HCT116 (cell line): ENCODE data around the gene RGP1. TPM values are rescaled to one million over a fixed set of nuclear protein-coding genes. Genes with fewer than 3 reads are reported as not detected.

Experiments used
- ATAC-seq: fragments of 200-7000 bp; cut with Tn5 transposase; 2 replicates; pipeline ENCODE4 v1.9.1; 2020; ENCODE audit warnings: mild to moderate bottlenecking, moderate library complexity
- BruUV-seq: library from RNA; stranded (reverse); fragments of 400-500 nt; replicated peaks from 2 replicates; lab custom pipeline; 2021; lab: Mats Ljungman, UMichigan
- CTCF ChIA-PET: fragments of 300-600 bp; sonication (Branson Sonifier 250); formaldehyde crosslinking; loops from one replicate; lab custom pipeline; 2021; ENCODE audit warnings: antibody characterized with exemption; lab: Charles Lee
- POLR2A ChIA-PET: fragments of 300-600, 350-600 bp; sonication (Branson Sonifier 250); formaldehyde crosslinking; loops from one replicate; lab custom pipeline; 2021; ENCODE audit warnings: antibody characterized with exemption; lab: Charles Lee
- RAD21 ChIA-PET, 2 experiments: fragments of 300-600 bp; sonication (Branson Sonifier 250); formaldehyde crosslinking; loops; one replicate each; lab custom pipeline; 2023; ENCODE audit warnings: low total read pairs in 2 of 2; ENCODE audit not compliant: uncharacterized antibody in 2 of 2, unreplicated experiment in 2 of 2, low non-redundant PET in 1 of 2; lab: Charles Lee
- DNase-seq: peaks from one replicate; pipeline ENCODE4 v3.0.0-alpha.2; 2010; ENCODE audit warnings: low read depth, low spot score
- H2AFZ ChIP-seq: fragments of 200-600 bp; shearing (Covaris generic), sonication (generic); 2 replicates; pipeline ENCODE4 v1.6.1; 2017; ENCODE audit warnings: low read depth, mixed run types, mixed read lengths, antibody characterized with exemption, low read length; ENCODE audit not compliant: poor library complexity, severe bottlenecking
- H3K27ac ChIP-seq: 2 replicates; pipeline ENCODE4 v1.5.1; 2012; ENCODE audit warnings: low read depth, low read length
- H3K27me3 ChIP-seq: fragments of 200-600 bp; sonication (generic); 2 replicates; pipeline ENCODE4 v1.6.1; 2016; ENCODE audit warnings: mixed run types, low read length, mixed read lengths; ENCODE audit not compliant: insufficient read depth
- H3K36me3 ChIP-seq, 2 experiments: fragments of 200-500 bp in 1 of 2; fragments of 200-600 bp in 1 of 2; sonication (Bioruptor generic) in 1 of 2; sonication (generic) in 1 of 2; 2 replicates each; pipeline versions ENCODE4 v1.5.1 to v1.6.1; 2014 to 2016; ENCODE audit warnings: low read length in 2 of 2, inconsistent platforms in 1 of 2, mixed read lengths in 1 of 2, mixed run types in 1 of 2; ENCODE audit not compliant: insufficient read depth in 2 of 2, control insufficient read depth in 1 of 2
- H3K4me1 ChIP-seq, 2 experiments: fragments of 200-600 bp in 1 of 2; sonication (generic) in 1 of 2; 2 replicates each; pipeline versions ENCODE4 v1.5.1 to v1.6.1; 2012 to 2017; ENCODE audit warnings: low read length in 2 of 2, inconsistent platforms in 1 of 2, mild to moderate bottlenecking in 1 of 2, mixed read lengths in 1 of 2, mixed run types in 1 of 2, moderate library complexity in 1 of 2; ENCODE audit not compliant: insufficient read depth in 2 of 2, control insufficient read depth in 1 of 2
- H3K4me2 ChIP-seq: fragments of 200-600 bp; sonication (generic); 2 replicates; pipeline ENCODE4 v1.6.1; 2017; ENCODE audit warnings: mixed run types, low read length, mixed read lengths
- H3K4me3 ChIP-seq, 2 experiments: fragments of 200-600 bp in 1 of 2; sonication (generic) in 1 of 2; replicated peaks in 1 of 2; 2 replicates each; pipeline ENCODE4 v1.5.1; 2011 to 2016; ENCODE audit warnings: low read length in 2 of 2, control low read depth in 1 of 2, low read depth in 1 of 2, mild to moderate bottlenecking in 1 of 2, mixed read lengths in 1 of 2, mixed run types in 1 of 2
- H3K79me2 ChIP-seq: fragments of 200-600 bp; sonication (generic); 2 replicates; pipeline ENCODE4 v1.6.1; 2017; ENCODE audit warnings: mild to moderate bottlenecking, mixed run types, low read length, moderate library complexity, mixed read lengths; ENCODE audit not compliant: insufficient read depth
- H3K9ac ChIP-seq: fragments of 200-600 bp; sonication (generic); 2 replicates; pipeline ENCODE4 v1.6.1; 2016; ENCODE audit warnings: low read length, mixed read lengths
- H3K9me2 ChIP-seq: fragments of 200-600 bp; sonication (generic), shearing (Covaris generic); 2 replicates; pipeline ENCODE4 v1.6.1; 2017; ENCODE audit warnings: mixed run types, mild to moderate bottlenecking, moderate library complexity; ENCODE audit not compliant: insufficient read depth
- H3K9me3 ChIP-seq, 2 experiments: fragments of 200-500 bp in 1 of 2; fragments of 200-600 bp in 1 of 2; sonication (Bioruptor generic) in 1 of 2; sonication (generic) in 1 of 2; 2 replicates each; pipeline ENCODE4 v1.6.1; 2014 to 2017; ENCODE audit warnings: low read length in 2 of 2, mixed read lengths in 2 of 2, inconsistent platforms in 1 of 2, low read depth in 1 of 2, mild to moderate bottlenecking in 1 of 2, mixed run types in 1 of 2, moderate library complexity in 1 of 2; ENCODE audit not compliant: control insufficient read depth in 1 of 2, insufficient read depth in 1 of 2
- H4K20me1 ChIP-seq: fragments of 200-600 bp; sonication (generic), shearing (Covaris generic); 2 replicates; pipeline ENCODE4 v1.6.1; 2017; ENCODE audit warnings: mixed run types, mild to moderate bottlenecking, moderate library complexity; ENCODE audit not compliant: insufficient read depth
- CBX3 ChIP-seq: IDR thresholded peaks from 2 replicates; pipeline ENCODE4 v1.6.1; 2012; ENCODE audit warnings: low read depth
- EGR1 ChIP-seq: IDR thresholded peaks from 2 replicates; pipeline ENCODE4 v1.6.1; 2012; ENCODE audit warnings: low read depth
- ELF1 ChIP-seq: IDR thresholded peaks from 2 replicates; pipeline ENCODE4 v1.6.1; 2012; ENCODE audit warnings: low read depth, borderline replicate concordance
- EZH2 ChIP-seq: fragments of 200-600 bp; sonication (generic); IDR thresholded peaks from 2 replicates; pipeline ENCODE4 v1.6.1; 2017; ENCODE audit warnings: antibody characterized with exemption, mixed run types
- FOSL1 ChIP-seq: IDR thresholded peaks from 2 replicates; pipeline ENCODE4 v1.6.1; 2012; ENCODE audit warnings: low read depth
- JUND ChIP-seq: IDR thresholded peaks from 2 replicates; pipeline ENCODE4 v1.6.1; 2012
- POLR2A ChIP-seq: IDR thresholded peaks from 2 replicates; pipeline ENCODE4 v1.7.0; 2011; ENCODE audit warnings: borderline replicate concordance; ENCODE audit not compliant: insufficient read depth, insufficient read length; ENCODE audit errors: extremely low read depth
- RAD21 ChIP-seq: IDR thresholded peaks from 2 replicates; pipeline ENCODE4 v1.6.1; 2012; ENCODE audit warnings: low read depth, mild to moderate bottlenecking
- REST ChIP-seq: IDR thresholded peaks from 2 replicates; pipeline ENCODE4 v1.6.1; 2012; ENCODE audit warnings: low read depth
- SIN3A ChIP-seq: IDR thresholded peaks from 2 replicates; pipeline ENCODE4 v1.6.1; 2012; ENCODE audit warnings: low read depth
- SP1 ChIP-seq: IDR thresholded peaks from 2 replicates; pipeline ENCODE4 v1.6.1; 2012; ENCODE audit warnings: low read depth
- TCF7L2 ChIP-seq: IDR thresholded peaks from 2 replicates; pipeline ENCODE4 v1.7.0; 2011; ENCODE audit warnings: borderline replicate concordance, inconsistent platforms; ENCODE audit not compliant: insufficient read depth, insufficient read length; ENCODE audit errors: extremely low read depth
- YY1 ChIP-seq: IDR thresholded peaks from 2 replicates; pipeline ENCODE4 v1.6.1; 2011; ENCODE audit warnings: low read length, low read depth, moderate library complexity, mild to moderate bottlenecking; ENCODE audit not compliant: insufficient replicate concordance; ENCODE audit errors: extremely low read depth
- ZBTB33 ChIP-seq: IDR thresholded peaks from 2 replicates; pipeline ENCODE4 v1.6.1; 2011; ENCODE audit warnings: mild to moderate bottlenecking, low read length, moderate library complexity; ENCODE audit not compliant: insufficient replicate concordance; ENCODE audit errors: extremely low read depth
- ZFX ChIP-seq: fragments of 450-650 bp; IDR thresholded peaks from 2 replicates; pipeline ENCODE4 v1.6.1; 2017
- ZNF274 ChIP-seq: fragments of 200-500 bp; sonication (Bioruptor generic); IDR thresholded peaks from 2 replicates; pipeline ENCODE4 v1.6.1; 2014; ENCODE audit warnings: mild to moderate bottlenecking, low read depth, low read length, inconsistent platforms
- intact Hi-C: fragments of 100-400 bp; cut with micrococcal nuclease; formaldehyde crosslinking; loops from 2 replicates; pipeline ENCODE4 v1.10.0; 2022
- total RNA-seq: library from RNA; stranded (reverse); gene quantifications from one replicate; pipeline ENCODE4 v1.2.1, GENCODE V29; 2021; ENCODE audit not compliant: unreplicated experiment
- TF ChIP-seq, protein P1 (sequence below): IDR thresholded peaks from 2 replicates; pipeline ENCODE4 v1.6.1; 2012
- TF ChIP-seq, protein P2 (sequence below): IDR thresholded peaks from 2 replicates; pipeline ENCODE4 v1.6.1; 2012
- TF ChIP-seq, protein P3 (sequence below), 3 experiments: fragments of 200-600 bp in 1 of 3; sonication (generic) in 1 of 3; IDR thresholded peaks in 2 of 3; conservative IDR thresholded peaks in 1 of 3; 2 replicates each; pipeline ENCODE4 v1.5.1; 2012 to 2017; ENCODE audit warnings: low read depth in 2 of 3, low read length in 2 of 3, antibody characterized with exemption in 1 of 3, borderline replicate concordance in 1 of 3, control low read depth in 1 of 3, mild to moderate bottlenecking in 1 of 3, mixed read lengths in 1 of 3, mixed run types in 1 of 3, moderate library complexity in 1 of 3; ENCODE audit not compliant: insufficient read depth in 1 of 3

The RGP1 gene
- total RNA-seq, 1 experiment from 2014 or later: 32.6 TPM

DNA sequence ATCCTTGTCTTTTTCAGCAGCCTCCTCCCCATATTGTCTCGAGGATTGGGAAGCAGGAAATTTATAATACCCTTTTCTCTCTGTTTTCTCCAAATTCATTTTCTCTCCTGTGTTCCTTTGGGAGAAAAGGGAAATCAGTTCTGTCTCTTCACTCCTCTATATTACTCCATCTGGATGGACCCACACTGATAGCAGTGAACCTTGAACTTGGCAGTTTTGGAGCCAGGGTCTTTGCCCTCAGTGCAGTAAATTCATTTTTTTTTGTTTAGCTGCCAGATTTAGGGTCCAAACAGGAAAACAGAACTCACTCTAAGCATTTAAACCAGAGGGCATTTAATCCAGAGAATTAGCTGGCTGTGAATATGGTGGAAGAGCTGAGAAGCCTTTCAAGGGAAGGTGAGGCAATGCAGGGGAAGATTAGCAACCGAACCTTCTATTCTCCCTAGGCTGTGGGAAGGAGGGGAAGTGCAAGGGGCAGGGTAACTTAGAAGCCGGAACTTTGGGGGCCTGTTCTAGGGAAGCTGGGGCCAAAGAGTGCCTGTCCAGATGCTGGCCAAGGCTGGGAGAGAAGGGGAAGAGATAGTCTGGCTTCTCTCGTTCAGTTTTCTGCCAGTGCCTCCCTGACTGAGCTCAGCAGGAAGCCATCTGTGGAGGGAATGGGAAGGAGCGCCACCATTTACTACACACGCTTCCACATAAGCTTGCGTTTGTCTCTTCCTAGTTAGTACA, 26.0 kb downstream of the RGP1 start:
- intact Hi-C loops: no loop called here
- no peaks in the 10 kb centered on the region for H3K36me3 ChIP-seq
- H3K27ac ChIP-seq: no peak overlapping the region
- TF ChIP-seq EGR1: no peak
- TF ChIP-seq YY1: no peak
- TF ChIP-seq, protein P1, sequence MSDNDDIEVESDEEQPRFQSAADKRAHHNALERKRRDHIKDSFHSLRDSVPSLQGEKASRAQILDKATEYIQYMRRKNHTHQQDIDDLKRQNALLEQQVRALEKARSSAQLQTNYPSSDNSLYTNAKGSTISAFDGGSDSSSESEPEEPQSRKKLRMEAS: no peak
- no peak for TF ChIP-seq CBX3
- TF ChIP-seq TCF7L2: no peak
- no peak for TF ChIP-seq JUND
- no peak for TF ChIP-seq FOSL1
- TF ChIP-seq SP1: no peak
- TF ChIP-seq REST: no peak
- TF ChIP-seq EZH2: no peak
- TF ChIP-seq, protein P2, sequence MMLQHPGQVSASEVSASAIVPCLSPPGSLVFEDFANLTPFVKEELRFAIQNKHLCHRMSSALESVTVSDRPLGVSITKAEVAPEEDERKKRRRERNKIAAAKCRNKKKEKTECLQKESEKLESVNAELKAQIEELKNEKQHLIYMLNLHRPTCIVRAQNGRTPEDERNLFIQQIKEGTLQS: no peak
- TF ChIP-seq RAD21: no peak
- TF ChIP-seq, protein P3, sequence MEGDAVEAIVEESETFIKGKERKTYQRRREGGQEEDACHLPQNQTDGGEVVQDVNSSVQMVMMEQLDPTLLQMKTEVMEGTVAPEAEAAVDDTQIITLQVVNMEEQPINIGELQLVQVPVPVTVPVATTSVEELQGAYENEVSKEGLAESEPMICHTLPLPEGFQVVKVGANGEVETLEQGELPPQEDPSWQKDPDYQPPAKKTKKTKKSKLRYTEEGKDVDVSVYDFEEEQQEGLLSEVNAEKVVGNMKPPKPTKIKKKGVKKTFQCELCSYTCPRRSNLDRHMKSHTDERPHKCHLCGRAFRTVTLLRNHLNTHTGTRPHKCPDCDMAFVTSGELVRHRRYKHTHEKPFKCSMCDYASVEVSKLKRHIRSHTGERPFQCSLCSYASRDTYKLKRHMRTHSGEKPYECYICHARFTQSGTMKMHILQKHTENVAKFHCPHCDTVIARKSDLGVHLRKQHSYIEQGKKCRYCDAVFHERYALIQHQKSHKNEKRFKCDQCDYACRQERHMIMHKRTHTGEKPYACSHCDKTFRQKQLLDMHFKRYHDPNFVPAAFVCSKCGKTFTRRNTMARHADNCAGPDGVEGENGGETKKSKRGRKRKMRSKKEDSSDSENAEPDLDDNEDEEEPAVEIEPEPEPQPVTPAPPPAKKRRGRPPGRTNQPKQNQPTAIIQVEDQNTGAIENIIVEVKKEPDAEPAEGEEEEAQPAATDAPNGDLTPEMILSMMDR (IDR thresholded peaks at IDR 0.05 in 2 of 3, conservative IDR thresholded peaks at IDR 0.05 in 1 of 3; ENCODE audit: borderline replicate concordance in 1 of 3, insufficient read depth in 1 of 3, low read depth in 2 of 3, low read length in 2 of 3): no peak
- TF ChIP-seq SIN3A: no peak
- no peak for TF ChIP-seq ZNF274
- no peak for TF ChIP-seq ZFX
- no peak for TF ChIP-seq ZBTB33
- no peak for TF ChIP-seq POLR2A
- no peak for TF ChIP-seq ELF1
- H3K4me2 ChIP-seq: no peak overlapping the region
- ATAC-seq: no peak
- no peaks in the 10 kb centered on the region for H3K79me2 ChIP-seq
- H3K9me2 ChIP-seq: no peaks in the 10 kb centered on the region
- no peak overlapping the region for H3K4me3 ChIP-seq
- ChIA-PET RAD21 (no interaction called here), POLR2A (no interaction called here), CTCF (interaction anchor here (0.8 to 1.7 kb wide), 2 partner anchors 15 to 107 kb away, joined by 5 to 6 read pairs; no protein-coding TSS in a partner anchor)
- H3K9ac ChIP-seq: no peak overlapping the region
- no peak for DNase-seq
- BruUV-seq: no TSS peak
- H3K27me3 ChIP-seq: no peaks in the 10 kb centered on the region
- peaks cover 2 to 6% of the 10 kb centered on the region in 2 experiments; a peak in 2 of 4 replicates for H3K4me1 ChIP-seq
- H2AFZ ChIP-seq: no peak overlapping the region
- H3K9me3 ChIP-seq: no peaks in the 10 kb centered on the region
- H4K20me1 ChIP-seq: no peaks in the 10 kb centered on the region
